DND-41 (cell line): Measurements from ENCODE around the gene GET4.

Experiments used
- EZH2 ChIP-seq: IDR thresholded peaks from 3 replicates; pipeline ENCODE4 v1.6.1; 2012; ENCODE audit warnings: borderline replicate concordance, low read depth, mild to moderate bottlenecking, moderate library complexity, low read length, inconsistent platforms; ENCODE audit not compliant: severe bottlenecking
- TF ChIP-seq, protein P1 (sequence below): IDR thresholded peaks from 2 replicates; pipeline ENCODE4 v1.5.1; 2012; ENCODE audit warnings: borderline replicate concordance, low read length, moderate library complexity, mild to moderate bottlenecking; ENCODE audit not compliant: poor library complexity, severe bottlenecking; ENCODE audit errors: extremely low read depth

- TF ChIP-seq EZH2: no peak
- TF ChIP-seq, protein P1, sequence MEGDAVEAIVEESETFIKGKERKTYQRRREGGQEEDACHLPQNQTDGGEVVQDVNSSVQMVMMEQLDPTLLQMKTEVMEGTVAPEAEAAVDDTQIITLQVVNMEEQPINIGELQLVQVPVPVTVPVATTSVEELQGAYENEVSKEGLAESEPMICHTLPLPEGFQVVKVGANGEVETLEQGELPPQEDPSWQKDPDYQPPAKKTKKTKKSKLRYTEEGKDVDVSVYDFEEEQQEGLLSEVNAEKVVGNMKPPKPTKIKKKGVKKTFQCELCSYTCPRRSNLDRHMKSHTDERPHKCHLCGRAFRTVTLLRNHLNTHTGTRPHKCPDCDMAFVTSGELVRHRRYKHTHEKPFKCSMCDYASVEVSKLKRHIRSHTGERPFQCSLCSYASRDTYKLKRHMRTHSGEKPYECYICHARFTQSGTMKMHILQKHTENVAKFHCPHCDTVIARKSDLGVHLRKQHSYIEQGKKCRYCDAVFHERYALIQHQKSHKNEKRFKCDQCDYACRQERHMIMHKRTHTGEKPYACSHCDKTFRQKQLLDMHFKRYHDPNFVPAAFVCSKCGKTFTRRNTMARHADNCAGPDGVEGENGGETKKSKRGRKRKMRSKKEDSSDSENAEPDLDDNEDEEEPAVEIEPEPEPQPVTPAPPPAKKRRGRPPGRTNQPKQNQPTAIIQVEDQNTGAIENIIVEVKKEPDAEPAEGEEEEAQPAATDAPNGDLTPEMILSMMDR: no peak
These were observed 43.4 kb upstream of the GET4 start for GRCh38 chr7:832968-833424.
